NCI-H82 treated with DMSO at 0.1 percent for 48 hours (cell line): ENCODE data around the gene UBE2L3.
"Not testable (repeated sequence)": the region's sequence is repeated elsewhere in the genome, so short reads cannot be mapped to it uniquely, and the experiment has no call there.

Experiments used
- DNase-seq: peaks from one replicate; lab custom pipeline; 2025; ENCODE audit not compliant: unreplicated experiment; lab: John Stamatoyannopoulos, UW

UBE2L3 gene

GRCh38 chr22:21571679-21572078 is 4.2 kb downstream of the UBE2L3 start:
- DNase-seq: no peak

- DNase-seq: no peak
Observed at GRCh38 chr22:21573293-21573734, 5.8 kb downstream of the UBE2L3 start.

GRCh38 chr22:21573750-21574494 is 6.4 kb downstream of the UBE2L3 start:
- no peak for DNase-seq

DNA sequence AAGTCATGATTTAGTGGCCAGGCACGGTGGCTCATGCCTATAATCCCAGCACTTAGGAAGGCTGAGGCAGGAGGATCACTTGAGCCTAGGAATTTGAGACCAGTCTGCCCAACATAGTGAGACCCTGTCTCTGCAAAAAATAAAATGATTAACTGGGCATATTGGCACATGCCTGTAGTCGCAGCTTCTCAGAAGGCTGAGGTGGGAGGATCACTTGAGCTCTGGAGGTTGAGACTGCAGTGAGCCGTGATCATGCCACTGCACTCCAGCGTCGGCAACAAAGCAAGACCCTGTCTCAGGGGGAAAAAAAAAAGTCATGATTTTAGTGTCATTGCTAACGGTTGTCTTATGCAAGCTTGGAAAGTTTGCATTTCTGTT is 11.9 kb downstream of the UBE2L3 start:
- no peak for DNase-seq

DNA sequence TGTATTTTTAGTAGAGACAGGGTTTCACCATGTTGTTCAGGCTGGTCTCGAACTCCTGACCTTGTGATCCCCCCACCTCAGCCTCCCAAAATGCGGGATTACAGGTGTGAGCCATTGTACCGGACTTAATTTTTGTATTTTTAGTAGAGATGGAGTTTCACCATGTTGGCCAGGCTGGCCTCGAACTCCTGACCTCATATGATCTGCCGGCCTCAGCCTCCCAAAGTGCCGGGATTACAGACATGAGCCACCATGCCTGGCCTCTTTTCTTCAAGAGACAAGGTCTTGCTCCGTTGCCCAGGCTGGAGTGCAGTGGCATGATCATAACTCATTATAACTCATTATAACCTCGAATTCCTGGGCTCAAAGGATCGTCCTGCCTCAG is 13.1 kb downstream of the UBE2L3 start:
- DNase-seq: not testable (repeated sequence)

- DNase-seq: not testable (repeated sequence)
Observed at GRCh38 chr22:21581009-21581713, 13.6 kb downstream of the UBE2L3 start.

- no peak for DNase-seq
Observed at GRCh38 chr22:21582801-21583740, 15.6 kb downstream of the UBE2L3 start.

- no peak for DNase-seq
Observed at GRCh38 chr22:21585389-21585788, 17.9 kb downstream of the UBE2L3 start.

DNA sequence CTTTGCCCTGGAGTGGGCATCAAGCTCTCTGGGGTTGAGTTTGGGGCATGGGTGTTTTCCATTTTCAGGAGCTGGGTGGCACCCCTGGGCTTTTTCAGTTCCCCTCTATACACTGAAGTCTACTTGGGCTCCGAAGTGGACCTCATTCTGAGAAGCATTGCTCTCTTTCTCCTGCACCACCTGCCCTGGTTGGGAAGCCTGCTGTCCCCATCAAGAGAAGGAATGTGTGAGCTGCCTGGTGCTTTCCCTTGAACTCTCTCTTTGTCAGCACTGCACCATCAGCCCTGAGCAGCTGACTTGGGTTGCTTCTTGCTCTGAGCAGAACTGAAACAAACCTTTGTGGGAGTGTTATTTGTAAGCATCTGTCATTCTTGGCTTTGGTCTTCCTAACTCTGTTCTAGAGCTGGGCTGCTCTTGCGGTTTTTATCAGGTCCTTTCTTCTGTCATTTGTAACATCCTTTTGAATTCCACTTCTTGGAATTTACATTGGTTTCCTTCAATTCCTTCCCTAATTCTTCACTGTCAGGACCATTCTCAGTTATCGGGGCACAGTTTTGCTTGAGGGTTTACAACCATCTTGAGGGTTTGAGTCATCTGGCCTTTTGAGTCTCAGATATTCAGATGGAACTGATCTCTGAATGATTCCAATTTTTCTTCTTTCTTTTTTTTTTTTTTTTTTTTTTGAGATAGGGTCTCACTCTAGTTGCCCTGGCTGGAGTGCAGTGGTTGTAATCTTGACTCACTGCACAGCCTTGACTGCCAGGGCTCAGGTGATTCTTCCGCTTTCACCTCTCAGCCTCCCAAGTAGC is 20.5 kb downstream of the UBE2L3 start:
- DNase-seq: no peak

- DNase-seq: no peak
Observed at GRCh38 chr22:21589396-21589795, 21.9 kb downstream of the UBE2L3 start.

GRCh38 chr22:21590809-21591641 is 23.5 kb downstream of the UBE2L3 start:
- DNase-seq: no peak

GRCh38 chr22:21591695-21592094 is 24.2 kb downstream of the UBE2L3 start:
- no peak for DNase-seq

GRCh38 chr22:21592422-21592821 is 24.9 kb downstream of the UBE2L3 start:
- DNase-seq: no peak

DNA sequence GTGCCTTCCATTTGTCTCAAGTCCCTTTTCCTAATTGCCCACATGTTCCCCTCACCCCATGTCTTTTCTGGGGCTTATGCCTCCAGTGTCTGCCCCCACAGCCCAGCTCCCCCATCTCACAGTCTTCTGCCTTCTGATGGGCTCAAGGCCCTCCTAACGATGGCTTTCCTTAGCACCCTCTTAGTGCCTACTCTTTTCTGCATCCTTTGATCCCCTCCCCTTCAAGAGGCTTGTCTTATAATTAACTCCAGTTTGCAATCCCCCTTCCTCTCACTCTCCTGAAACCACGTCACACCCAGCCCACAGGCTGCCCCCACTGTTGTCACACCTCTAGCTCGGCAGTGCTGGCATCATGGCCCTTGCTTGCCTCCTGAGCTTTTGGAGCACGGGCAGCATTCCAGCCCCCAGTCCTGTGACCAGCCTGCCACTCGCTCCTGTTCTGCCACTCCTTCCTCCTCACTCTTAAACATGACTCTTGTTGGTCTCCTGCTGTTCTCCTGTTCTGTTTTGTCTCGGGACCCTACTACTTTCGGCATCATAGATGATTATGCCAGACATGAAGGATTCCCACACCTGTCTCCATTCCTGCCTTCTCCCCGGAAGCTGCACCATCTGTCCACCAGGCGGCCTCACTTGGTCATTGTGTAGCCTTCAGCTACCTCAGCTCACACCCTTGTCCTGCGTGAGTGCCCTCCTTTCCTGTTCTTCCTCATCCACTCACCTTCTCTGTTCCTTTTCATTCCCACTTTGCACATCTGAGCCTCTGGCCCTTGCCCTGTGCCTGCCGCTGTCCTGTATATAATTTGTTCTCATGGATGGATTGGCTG is 26.1 kb downstream of the UBE2L3 start:
- no peak for DNase-seq

- DNase-seq: no peak
Observed at GRCh38 chr22:21594865-21595452, 27.4 kb downstream of the UBE2L3 start.

GRCh38 chr22:21596356-21597135 is 29.0 kb downstream of the UBE2L3 start:
- DNase-seq: not testable (repeated sequence)

DNA sequence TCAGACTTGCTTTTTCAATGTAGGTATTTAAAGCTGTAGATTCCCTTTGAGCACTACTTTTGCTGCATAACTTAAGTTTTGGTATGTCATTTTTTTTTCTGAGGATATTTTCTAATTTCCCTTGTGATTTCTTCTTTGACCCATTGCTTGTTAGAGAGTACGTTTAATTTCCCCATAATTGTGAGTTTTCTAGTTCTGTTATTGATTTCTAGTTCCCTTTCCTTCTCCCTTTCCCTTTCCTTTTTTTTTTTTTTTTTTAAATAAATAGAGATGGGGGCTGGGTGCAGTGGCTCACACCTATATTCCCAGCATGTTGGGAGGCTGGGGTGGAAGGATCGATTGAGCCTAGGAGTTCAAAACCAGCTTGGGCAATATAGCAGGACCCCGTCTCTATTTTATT is 30.8 kb downstream of the UBE2L3 start:
- no peak for DNase-seq
